Ovary (tissue), 9 donors: Measurements from ENCODE around the gene TNFAIP8L1. TPM values are rescaled to one million over a fixed set of nuclear protein-coding genes. Genes with fewer than 3 reads are reported as not detected.

Experiments
- DNase-seq, 5 donors: peaks; one replicate each; pipeline ENCODE4 v3.0.0-alpha.2; 2019 to 2020
- H3K27ac ChIP-seq, 2 donors: fragments of 200-600 bp; one replicate each; pipeline versions ENCODE4 v1.5.1 to v1.8.0; 2019 to 2022
- H3K27me3 ChIP-seq: fragments of 200-600 bp; one replicate; pipeline ENCODE4 v1.8.0; 2022
- H3K36me3 ChIP-seq: fragments of 200-600 bp; sonication (generic); one replicate; pipeline ENCODE4 v1.5.1; 2019
- H3K4me1 ChIP-seq: one replicate; pipeline ENCODE4 v1.8.1; 2013; ENCODE audit warnings: mild to moderate bottlenecking, moderate library complexity; ENCODE audit not compliant: insufficient read depth
- H3K4me3 ChIP-seq: fragments of 200-600 bp; sonication (generic); one replicate; pipeline ENCODE4 v1.5.1; 2017
- H3K9me3 ChIP-seq, 2 donors: fragments of 200-600 bp in 1 of 2; sonication (generic) in 1 of 2; one replicate each; pipeline versions ENCODE4 v1.5.1 to v1.8.1; 2013 to 2019; ENCODE audit warnings: mild to moderate bottlenecking in 1 of 2, moderate library complexity in 1 of 2
- EP300 ChIP-seq: sonication (generic); formaldehyde crosslinking; IDR thresholded peaks from one replicate; pipeline ENCODE4 v1.6.1; 2017; ENCODE audit warnings: antibody characterized with exemption
- POLR2A ChIP-seq: fragments of 450-650 bp; IDR thresholded peaks from one replicate; pipeline ENCODE4 v1.6.1; 2017; ENCODE audit warnings: antibody characterized with exemption, mild to moderate bottlenecking, moderate library complexity
- WGBS, 3 donors: extraction: QIAGEN DNeasy Blood & Tissue Kit in 1 of 3; methylation state at CpG; one replicate each; pipeline versions ENCODE4 v1.1.5 to v1.1.7; 2013 to 2017; 5-methylcytosine and 5-hydroxymethylcytosine counted together
- intact Hi-C, 4 donors: fragments of 100-400 bp; cut with DNase I; formaldehyde crosslinking; loops; one replicate each; pipeline versions ENCODE4 v1.11.0 to v1.15.1; 2022 to 2023
- polyA plus RNA-seq, 2 donors: library from polyadenylated mRNA; stranded (reverse); fragments of 200-250 nt in 1 of 2; fragments of 350-450 nt in 1 of 2; fragmentation: Illumina TruSeq in 1 of 2; extraction: RNeasy Lipid Tissue Mini Kit (QIAGEN cat#74804) in 1 of 2; gene quantifications; one replicate each; pipeline ENCODE4 v1.2.3, GENCODE V29; 2013 to 2014
- total RNA-seq, 7 donors: library from RNA; depleted of rRNA in 2 of 7; stranded (reverse); fragments of >200 nt in 2 of 7; fragmentation: NEBNext Ultra II Directional in 3 of 7; extraction: Animal tissue kit (Norgen Biotek cat#: 25700) in 3 of 7; gene quantifications; one replicate each; pipeline versions ENCODE4 v1.1.0 to v1.2.4, GENCODE V29; 2016 to 2023
- TF ChIP-seq, protein P1 (sequence below), 3 donors: fragments of 450-650 bp in 2 of 3; fragments of 200-600 bp in 1 of 3; IDR thresholded peaks; one replicate each; pipeline versions ENCODE4 v1.5.1 to v1.8.0; 2016 to 2022; ENCODE audit warnings: antibody characterized with exemption in 3 of 3, mild to moderate bottlenecking in 1 of 3
- donor health status: DM: no; HTN: no; CAD: no; lungs with moderate emphysema.
- donor health status: DM: no; HTN: no; CAD: no.
- donor health status: Bipolar disorder and iron deficiency.
- donor health status: DM: yes; HTN: yes; CAD: no.
- donor health status: DM: no; HTN: no; CAD: no.
- donor health status: DM: yes; HTN: yes; CAD: no.

The TNFAIP8L1 gene
- total and polyA plus RNA-seq, 9 donors: 4.3 to 14.0 (median 8.1) TPM

DNA sequence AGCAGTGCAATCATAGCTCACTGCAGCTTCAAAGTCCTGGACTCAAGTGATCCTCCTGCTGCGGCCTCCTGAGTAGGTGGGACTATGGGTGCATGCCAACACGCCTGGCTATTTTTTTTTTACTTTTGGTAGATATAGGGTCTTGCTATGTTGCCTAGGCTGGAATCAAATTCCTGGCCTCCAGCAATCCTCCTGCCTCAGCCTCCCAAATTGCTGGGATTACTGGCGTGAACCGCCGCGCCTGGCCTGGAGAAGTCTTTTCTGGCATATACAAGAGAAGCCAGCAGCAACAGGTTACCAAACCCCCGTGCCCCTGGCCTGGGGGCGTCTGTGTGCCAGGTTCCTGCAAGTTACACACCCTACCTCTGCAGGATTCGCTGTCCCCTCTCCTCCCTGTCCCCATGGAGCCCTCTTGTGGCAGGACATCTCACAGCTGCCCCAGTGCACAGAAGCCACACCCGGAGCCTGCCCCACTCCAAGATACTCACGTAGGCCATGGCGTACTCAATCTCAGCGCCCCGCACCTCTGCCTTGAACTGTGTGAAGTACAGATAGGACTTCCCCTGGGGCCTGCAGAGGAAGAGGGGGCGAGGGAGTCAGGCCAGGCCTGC lies 21.0 kb downstream of the TNFAIP8L1 start:
- peaks cover 2% of the 10 kb centered on the region for H3K36me3 ChIP-seq
- H3K4me3 ChIP-seq: no peak overlapping the region
- intact Hi-C loops: no loop called here
- no peaks in the 10 kb centered on the region for H3K4me1 ChIP-seq
- TF ChIP-seq, protein P1, sequence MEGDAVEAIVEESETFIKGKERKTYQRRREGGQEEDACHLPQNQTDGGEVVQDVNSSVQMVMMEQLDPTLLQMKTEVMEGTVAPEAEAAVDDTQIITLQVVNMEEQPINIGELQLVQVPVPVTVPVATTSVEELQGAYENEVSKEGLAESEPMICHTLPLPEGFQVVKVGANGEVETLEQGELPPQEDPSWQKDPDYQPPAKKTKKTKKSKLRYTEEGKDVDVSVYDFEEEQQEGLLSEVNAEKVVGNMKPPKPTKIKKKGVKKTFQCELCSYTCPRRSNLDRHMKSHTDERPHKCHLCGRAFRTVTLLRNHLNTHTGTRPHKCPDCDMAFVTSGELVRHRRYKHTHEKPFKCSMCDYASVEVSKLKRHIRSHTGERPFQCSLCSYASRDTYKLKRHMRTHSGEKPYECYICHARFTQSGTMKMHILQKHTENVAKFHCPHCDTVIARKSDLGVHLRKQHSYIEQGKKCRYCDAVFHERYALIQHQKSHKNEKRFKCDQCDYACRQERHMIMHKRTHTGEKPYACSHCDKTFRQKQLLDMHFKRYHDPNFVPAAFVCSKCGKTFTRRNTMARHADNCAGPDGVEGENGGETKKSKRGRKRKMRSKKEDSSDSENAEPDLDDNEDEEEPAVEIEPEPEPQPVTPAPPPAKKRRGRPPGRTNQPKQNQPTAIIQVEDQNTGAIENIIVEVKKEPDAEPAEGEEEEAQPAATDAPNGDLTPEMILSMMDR (IDR thresholded peaks at IDR 0.05): no peak
- TF ChIP-seq POLR2A (no peak), EP300 (no peak)
- H3K9me3 ChIP-seq: peaks cover 0 to 7% of the 10 kb centered on the region in 2 donors
- H3K27ac ChIP-seq: no peak overlapping the region
- no peak for DNase-seq
- no peaks in the 10 kb centered on the region for H3K27me3 ChIP-seq
- 91 to 93% (median 93%) methylated on average over 15 of the region's 15 CpGs for WGBS, 3 donors

DNA sequence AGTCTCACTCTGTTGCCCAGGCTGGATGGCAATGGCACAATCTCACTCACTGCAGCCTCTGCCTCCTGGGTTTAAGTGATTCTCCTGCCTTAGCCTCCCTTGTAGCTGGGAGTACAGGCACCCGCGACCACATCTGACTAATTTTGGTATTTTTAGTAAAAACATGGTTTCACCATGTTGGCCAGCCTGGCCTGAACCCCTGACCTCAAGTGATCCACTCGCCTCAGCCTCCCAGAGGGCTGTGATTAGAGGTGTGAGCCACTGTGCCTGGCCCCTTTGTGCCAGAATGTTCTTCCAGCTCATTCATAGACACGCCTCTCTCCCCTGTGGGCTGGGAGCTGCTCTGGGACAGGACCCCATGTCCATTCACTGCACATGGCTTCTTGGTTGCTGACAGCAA lies 21.7 kb downstream of the TNFAIP8L1 start:
- intact Hi-C loops: no loop called here
- TF ChIP-seq, protein P1 (IDR thresholded peaks at IDR 0.05): no peak
- DNase-seq: no peak
- Histone ChIP-seq H3K4me3 (no peak overlapping the region), H3K9me3 (peaks cover 0 to 7% of the 10 kb centered on the region in 2 donors), H3K27me3 (no peaks in the 10 kb centered on the region), H3K4me1 (no peaks in the 10 kb centered on the region), H3K27ac (no peak overlapping the region), H3K36me3 (peaks cover 2% of the 10 kb centered on the region)
- 83 to 94% (median 94%) methylated on average over 4 of the region's 4 CpGs for WGBS, 3 donors

DNA sequence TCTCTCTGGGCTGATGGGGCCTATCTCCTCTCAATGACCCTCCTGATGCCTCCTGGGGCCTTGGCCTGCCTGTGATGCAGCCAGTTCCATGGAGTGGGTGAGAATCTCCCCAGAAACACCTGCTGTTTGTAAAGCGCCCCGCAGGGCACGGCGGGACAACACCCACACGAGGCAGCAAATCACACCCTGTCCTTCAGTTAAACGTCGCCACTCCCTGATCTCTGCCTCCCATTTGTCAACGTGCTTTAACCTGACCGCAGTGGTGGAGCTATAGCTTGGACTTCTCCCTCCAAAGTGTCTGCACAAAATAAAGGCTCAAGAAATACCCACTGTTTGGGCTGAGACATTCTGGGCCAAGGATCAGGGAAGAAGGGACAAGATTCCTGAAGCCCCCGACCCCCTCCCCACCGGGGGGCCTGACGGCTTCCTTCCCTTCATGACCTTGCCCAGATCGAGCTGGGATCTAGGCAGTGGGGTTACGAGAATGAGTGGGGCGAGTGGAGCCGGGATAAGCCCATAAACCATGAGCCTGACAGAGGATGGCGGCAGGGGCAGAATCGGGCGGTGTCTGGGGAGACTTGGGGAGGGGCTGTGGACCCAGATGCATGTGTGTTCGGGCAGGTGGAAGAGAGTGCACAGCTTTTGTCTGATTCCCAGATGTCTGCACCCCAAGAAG lies 22.8 kb downstream of the TNFAIP8L1 start:
- Histone ChIP-seq H3K4me1 (no peaks in the 10 kb centered on the region), H3K27ac (no peak overlapping the region), H3K9me3 (peaks cover 0 to 7% of the 10 kb centered on the region in 2 donors), H3K36me3 (peaks cover 2% of the 10 kb centered on the region), H3K4me3 (no peak overlapping the region), H3K27me3 (no peaks in the 10 kb centered on the region)
- WGBS, 3 donors: 77 to 85% (median 77%) methylated on average over 20 of the region's 20 CpGs
- TF ChIP-seq, protein P1 (IDR thresholded peaks at IDR 0.05): no peak
- TF ChIP-seq POLR2A: no peak
- no peak for TF ChIP-seq EP300
- no peak for DNase-seq
- intact Hi-C loops: no loop called here

DNA sequence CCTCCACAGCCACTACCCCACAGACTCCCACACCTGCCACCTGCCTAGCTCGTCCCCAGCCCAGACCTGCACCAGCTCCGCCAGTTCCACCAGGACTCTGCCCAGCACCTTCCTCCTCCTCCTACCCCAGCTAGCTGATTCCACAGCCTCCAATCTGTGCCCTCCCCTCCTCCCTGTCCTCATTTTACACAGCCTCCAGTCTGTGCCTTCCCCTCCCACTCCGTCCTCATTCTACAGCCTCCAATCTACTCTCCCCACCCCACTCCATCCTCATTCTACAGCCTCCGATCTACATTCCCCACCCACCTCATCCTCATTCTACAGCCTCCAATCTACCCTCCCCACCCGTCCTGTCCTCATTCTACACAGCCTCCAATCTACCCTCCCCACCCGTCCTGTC lies 23.5 kb downstream of the TNFAIP8L1 start:
- TF ChIP-seq EP300 (no peak), POLR2A (no peak)
- TF ChIP-seq, protein P1 (IDR thresholded peaks at IDR 0.05): no peak
- Histone ChIP-seq H3K27me3 (no peaks in the 10 kb centered on the region), H3K9me3 (peaks cover 0 to 6% of the 10 kb centered on the region in 2 donors), H3K36me3 (peaks cover 2% of the 10 kb centered on the region), H3K4me1 (no peaks in the 10 kb centered on the region), H3K4me3 (no peak overlapping the region), H3K27ac (no peak overlapping the region)
- 86 to 95% (median 91%) methylated on average over 6 of the region's 6 CpGs for WGBS, 3 donors
- no peak for DNase-seq
- intact Hi-C loops: no loop called here
